ENCODE data around the gene HCLS1.

The HCLS1 gene

DNA sequence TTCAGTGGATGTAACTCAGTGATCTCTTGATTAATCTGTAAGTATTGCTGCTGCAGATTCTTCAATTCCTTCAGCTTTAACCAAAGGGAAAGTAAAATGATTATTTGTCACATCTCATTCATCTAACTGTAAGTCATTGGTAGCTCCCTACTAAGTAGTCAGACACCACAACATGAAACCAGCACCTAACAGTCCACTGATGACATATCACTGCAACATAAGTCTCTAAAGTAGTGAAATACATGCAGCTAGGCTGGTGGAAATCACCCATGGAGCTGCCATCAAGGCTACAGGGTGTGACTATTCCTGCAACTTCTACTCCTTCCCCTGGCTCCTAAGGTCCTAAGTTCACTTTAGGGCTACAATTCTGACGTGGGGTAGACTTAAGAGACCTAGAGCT is 21.1 kb upstream of the HCLS1 start:
- Histone ChIP-seq H3K27ac (no peak overlapping the region), H3K36me3 (peaks cover 31% of the 10 kb centered on the region), H3K4me3 (ENCODE audit: low read depth in 1 of 2, low read length in 1 of 2) (no peak overlapping the region), H3K27me3 (no peaks in the 10 kb centered on the region), H3K4me1 (ENCODE audit: control insufficient read depth in 1 of 2, insufficient read depth in 1 of 2, low read depth in 1 of 2, low read length in 1 of 2) (no peaks in the 10 kb centered on the region), H3K9me3 (no peaks in the 10 kb centered on the region)
- TF ChIP-seq, protein P1, sequence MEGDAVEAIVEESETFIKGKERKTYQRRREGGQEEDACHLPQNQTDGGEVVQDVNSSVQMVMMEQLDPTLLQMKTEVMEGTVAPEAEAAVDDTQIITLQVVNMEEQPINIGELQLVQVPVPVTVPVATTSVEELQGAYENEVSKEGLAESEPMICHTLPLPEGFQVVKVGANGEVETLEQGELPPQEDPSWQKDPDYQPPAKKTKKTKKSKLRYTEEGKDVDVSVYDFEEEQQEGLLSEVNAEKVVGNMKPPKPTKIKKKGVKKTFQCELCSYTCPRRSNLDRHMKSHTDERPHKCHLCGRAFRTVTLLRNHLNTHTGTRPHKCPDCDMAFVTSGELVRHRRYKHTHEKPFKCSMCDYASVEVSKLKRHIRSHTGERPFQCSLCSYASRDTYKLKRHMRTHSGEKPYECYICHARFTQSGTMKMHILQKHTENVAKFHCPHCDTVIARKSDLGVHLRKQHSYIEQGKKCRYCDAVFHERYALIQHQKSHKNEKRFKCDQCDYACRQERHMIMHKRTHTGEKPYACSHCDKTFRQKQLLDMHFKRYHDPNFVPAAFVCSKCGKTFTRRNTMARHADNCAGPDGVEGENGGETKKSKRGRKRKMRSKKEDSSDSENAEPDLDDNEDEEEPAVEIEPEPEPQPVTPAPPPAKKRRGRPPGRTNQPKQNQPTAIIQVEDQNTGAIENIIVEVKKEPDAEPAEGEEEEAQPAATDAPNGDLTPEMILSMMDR (IDR thresholded peaks at IDR 0.05) = no peak

DNA sequence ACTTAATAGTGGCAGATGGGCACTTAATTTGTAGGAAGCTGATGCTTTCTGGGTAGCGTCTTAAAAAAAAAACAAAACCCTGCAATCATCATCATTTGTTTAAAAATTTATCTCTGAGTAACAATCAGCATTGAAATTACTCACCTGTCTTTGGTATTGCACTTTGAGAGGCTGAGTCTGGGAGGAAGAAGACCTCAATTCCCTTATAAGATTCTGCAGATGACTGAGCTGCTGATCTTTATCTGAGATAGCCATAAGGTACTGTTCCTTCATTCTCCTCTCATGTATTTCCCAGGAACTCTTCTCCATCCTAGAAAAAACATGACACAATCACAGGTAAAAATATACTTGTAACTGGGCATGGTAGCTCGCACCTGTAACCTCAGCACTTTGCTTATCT is 16.4 kb upstream of the HCLS1 start:
- peaks cover 49% of the 10 kb centered on the region for H3K36me3 ChIP-seq

DNA sequence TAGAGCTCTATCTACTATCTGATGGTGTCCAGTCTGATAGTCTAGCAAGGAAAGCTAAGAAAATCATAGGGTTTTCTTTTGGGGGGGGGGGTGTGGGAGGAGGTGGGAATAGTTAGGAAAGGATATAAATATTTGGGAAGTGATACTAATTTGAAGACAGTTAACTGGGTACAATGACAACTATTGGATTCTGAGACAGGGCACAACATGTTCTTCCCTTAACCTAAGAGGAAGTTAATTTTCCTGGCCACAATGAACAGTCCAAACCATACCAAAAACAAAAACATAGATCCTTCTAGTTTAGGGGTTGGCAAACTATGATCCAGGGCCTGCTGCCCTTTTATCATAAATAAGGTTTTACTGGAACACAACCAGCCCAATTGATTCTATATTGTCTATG is 10.0 kb upstream of the HCLS1 start:
- Histone ChIP-seq H3K27me3 (no peaks in the 10 kb centered on the region), H3K4me1 (ENCODE audit: control insufficient read depth in 1 of 2, insufficient read depth in 1 of 2, low read depth in 1 of 2, low read length in 1 of 2) (peaks cover 37 to 43% of the 10 kb centered on the region in 2 experiments), H3K4me3 (ENCODE audit: low read depth in 1 of 2, low read length in 1 of 2) (no peak overlapping the region), H3K27ac (peak overlapping the region; percentile 82), H3K36me3 (peaks cover 7% of the 10 kb centered on the region), H3K9me3 (no peaks in the 10 kb centered on the region)
- TF ChIP-seq, protein P1 (IDR thresholded peaks at IDR 0.05) = no peak

More for the DNA sequence above, 16.4 kb upstream of the HCLS1 start:
- no peaks in the 10 kb centered on the region for H3K27me3 ChIP-seq
- H3K4me3 ChIP-seq (ENCODE audit: low read depth in 1 of 2, low read length in 1 of 2) = no peak overlapping the region
- H3K4me1 ChIP-seq (ENCODE audit: control insufficient read depth in 1 of 2, insufficient read depth in 1 of 2, low read depth in 1 of 2, low read length in 1 of 2) = no peaks in the 10 kb centered on the region
- no peaks in the 10 kb centered on the region for H3K9me3 ChIP-seq
- H3K27ac ChIP-seq = no peak overlapping the region
- TF ChIP-seq, protein P1 (IDR thresholded peaks at IDR 0.05) = no peak

DNA sequence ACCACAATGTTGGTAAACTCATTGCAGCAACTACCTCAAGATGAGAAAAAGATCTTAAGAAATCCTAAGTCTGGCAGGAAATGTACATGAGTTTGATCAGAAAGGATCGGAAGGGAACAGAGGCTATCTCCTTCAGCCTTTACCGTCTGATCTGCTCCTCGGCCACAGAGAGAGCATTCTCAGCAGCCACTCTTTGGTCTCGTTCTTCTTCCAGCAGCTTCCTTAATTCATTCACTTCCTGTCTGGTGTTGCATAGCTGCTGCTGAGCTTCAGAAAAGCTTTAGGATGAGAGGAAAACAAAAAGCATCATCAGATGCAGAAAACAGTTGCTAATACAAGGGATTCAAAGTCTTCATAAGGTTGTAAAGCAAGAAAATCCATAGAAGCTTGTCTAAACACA is 6.6 kb upstream of the HCLS1 start:
- TF ChIP-seq, protein P1 (IDR thresholded peaks at IDR 0.05) = no peak
- H3K36me3 ChIP-seq = peaks cover 7% of the 10 kb centered on the region
- peak overlapping the region; percentile 49 to 54 for H3K4me3 ChIP-seq (ENCODE audit: low read depth in 1 of 2, low read length in 1 of 2)

DNA sequence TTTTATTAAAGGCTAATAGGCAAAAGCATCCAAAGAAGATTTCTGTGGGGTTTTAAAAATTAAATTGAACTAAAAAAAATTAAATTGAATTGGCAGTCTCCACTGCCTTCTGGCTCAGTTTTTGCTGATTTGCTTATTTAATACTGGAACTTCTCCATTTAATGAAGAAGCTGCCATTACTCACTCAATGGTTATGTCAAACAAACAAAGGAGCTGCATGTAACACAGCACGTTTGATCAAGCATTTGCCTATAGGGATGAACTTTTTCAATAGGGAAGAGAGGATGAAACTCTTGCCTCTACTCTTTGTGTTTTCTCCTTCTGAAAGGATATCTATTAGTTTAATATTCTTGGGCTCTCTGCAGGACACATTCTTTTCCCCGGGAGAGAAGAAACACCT is 4.8 kb upstream of the HCLS1 start:
- Histone ChIP-seq H3K9me3 (no peaks in the 10 kb centered on the region), H3K27me3 (no peaks in the 10 kb centered on the region), H3K4me1 (ENCODE audit: control insufficient read depth in 1 of 2, insufficient read depth in 1 of 2, low read depth in 1 of 2, low read length in 1 of 2) (peaks cover 59 to 61% of the 10 kb centered on the region in 2 experiments), H3K4me3 (ENCODE audit: low read depth in 1 of 2, low read length in 1 of 2) (no peak overlapping the region), H3K27ac (peak overlapping the region; percentile 98), H3K36me3 (peaks cover 7% of the 10 kb centered on the region)
- TF ChIP-seq, protein P1 (IDR thresholded peaks at IDR 0.05) = no peak

More for the DNA sequence above, 6.6 kb upstream of the HCLS1 start:
- Histone ChIP-seq H3K9me3 (no peaks in the 10 kb centered on the region), H3K27ac (peak overlapping the region; percentile 98), H3K4me1 (ENCODE audit: control insufficient read depth in 1 of 2, insufficient read depth in 1 of 2, low read depth in 1 of 2, low read length in 1 of 2) (peaks cover 47 to 56% of the 10 kb centered on the region in 2 experiments), H3K27me3 (no peaks in the 10 kb centered on the region)
